ENCODE data around the gene LPAR4.

Gene LPAR4

DNA sequence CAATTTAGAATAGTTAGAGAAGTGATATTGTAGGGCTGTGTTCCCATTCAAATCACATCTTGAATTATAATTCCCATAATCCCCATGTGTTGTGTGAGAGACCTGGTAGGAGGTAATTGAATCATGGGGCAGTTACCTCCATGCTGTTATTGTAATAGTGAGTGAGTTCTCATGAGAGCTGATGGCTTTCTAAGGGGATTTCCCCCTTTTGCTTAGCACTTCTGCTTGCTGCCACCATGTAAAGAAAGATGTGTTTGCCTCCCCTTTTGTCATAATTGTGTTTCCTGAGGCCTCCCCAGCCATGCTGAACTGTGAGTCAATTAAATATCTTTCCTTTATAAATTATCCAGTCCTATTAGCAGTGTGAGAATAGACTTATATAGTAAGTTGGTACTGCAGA, 53.2 kb downstream of the LPAR4 start:
- TF ChIP-seq ZNF121 (tag by site-specific recombination; IDR thresholded peaks at IDR 0.05) (no peak), KLF10 (tag by site-specific recombination; IDR thresholded peaks at IDR 0.05) (no peak)
- TF ChIP-seq, protein P1, sequence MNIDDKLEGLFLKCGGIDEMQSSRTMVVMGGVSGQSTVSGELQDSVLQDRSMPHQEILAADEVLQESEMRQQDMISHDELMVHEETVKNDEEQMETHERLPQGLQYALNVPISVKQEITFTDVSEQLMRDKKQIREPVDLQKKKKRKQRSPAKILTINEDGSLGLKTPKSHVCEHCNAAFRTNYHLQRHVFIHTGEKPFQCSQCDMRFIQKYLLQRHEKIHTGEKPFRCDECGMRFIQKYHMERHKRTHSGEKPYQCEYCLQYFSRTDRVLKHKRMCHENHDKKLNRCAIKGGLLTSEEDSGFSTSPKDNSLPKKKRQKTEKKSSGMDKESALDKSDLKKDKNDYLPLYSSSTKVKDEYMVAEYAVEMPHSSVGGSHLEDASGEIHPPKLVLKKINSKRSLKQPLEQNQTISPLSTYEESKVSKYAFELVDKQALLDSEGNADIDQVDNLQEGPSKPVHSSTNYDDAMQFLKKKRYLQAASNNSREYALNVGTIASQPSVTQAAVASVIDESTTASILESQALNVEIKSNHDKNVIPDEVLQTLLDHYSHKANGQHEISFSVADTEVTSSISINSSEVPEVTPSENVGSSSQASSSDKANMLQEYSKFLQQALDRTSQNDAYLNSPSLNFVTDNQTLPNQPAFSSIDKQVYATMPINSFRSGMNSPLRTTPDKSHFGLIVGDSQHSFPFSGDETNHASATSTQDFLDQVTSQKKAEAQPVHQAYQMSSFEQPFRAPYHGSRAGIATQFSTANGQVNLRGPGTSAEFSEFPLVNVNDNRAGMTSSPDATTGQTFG (tag by site-specific recombination; IDR thresholded peaks at IDR 0.05; ENCODE audit: borderline replicate concordance), result no peak
- TF ChIP-seq, protein P2, sequence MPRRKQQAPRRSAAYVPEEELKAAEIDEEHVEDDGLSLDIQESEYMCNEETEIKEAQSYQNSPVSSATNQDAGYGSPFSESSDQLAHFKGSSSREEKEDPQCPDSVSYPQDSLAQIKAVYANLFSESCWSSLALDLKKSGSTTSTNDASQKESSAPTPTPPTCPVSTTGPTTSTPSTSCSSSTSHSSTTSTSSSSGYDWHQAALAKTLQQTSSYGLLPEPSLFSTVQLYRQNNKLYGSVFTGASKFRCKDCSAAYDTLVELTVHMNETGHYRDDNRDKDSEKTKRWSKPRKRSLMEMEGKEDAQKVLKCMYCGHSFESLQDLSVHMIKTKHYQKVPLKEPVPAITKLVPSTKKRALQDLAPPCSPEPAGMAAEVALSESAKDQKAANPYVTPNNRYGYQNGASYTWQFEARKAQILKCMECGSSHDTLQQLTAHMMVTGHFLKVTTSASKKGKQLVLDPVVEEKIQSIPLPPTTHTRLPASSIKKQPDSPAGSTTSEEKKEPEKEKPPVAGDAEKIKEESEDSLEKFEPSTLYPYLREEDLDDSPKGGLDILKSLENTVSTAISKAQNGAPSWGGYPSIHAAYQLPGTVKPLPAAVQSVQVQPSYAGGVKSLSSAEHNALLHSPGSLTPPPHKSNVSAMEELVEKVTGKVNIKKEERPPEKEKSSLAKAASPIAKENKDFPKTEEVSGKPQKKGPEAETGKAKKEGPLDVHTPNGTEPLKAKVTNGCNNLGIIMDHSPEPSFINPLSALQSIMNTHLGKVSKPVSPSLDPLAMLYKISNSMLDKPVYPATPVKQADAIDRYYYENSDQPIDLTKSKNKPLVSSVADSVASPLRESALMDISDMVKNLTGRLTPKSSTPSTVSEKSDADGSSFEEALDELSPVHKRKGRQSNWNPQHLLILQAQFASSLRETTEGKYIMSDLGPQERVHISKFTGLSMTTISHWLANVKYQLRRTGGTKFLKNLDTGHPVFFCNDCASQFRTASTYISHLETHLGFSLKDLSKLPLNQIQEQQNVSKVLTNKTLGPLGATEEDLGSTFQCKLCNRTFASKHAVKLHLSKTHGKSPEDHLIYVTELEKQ (tag by site-specific recombination; IDR thresholded peaks at IDR 0.05; ENCODE audit: borderline replicate concordance), result no peak
- TF ChIP-seq, protein P3, sequence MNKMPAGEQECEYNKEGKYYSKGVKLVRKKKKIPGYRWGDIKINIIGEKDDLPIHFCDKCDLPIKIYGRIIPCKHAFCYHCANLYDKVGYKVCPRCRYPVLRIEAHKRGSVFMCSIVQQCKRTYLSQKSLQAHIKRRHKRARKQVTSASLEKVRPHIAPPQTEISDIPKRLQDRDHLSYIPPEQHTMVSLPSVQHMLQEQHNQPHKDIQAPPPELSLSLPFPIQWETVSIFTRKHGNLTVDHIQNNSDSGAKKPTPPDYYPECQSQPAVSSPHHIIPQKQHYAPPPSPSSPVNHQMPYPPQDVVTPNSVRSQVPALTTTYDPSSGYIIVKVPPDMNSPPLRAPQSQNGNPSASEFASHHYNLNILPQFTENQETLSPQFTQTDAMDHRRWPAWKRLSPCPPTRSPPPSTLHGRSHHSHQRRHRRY (tag by site-specific recombination; IDR thresholded peaks at IDR 0.05), result no peak
- TF ChIP-seq, protein P4, sequence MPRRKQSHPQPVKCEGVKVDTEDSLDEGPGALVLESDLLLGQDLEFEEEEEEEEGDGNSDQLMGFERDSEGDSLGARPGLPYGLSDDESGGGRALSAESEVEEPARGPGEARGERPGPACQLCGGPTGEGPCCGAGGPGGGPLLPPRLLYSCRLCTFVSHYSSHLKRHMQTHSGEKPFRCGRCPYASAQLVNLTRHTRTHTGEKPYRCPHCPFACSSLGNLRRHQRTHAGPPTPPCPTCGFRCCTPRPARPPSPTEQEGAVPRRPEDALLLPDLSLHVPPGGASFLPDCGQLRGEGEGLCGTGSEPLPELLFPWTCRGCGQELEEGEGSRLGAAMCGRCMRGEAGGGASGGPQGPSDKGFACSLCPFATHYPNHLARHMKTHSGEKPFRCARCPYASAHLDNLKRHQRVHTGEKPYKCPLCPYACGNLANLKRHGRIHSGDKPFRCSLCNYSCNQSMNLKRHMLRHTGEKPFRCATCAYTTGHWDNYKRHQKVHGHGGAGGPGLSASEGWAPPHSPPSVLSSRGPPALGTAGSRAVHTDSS (tag by site-specific recombination; IDR thresholded peaks at IDR 0.05), result no peak
- TF ChIP-seq, protein P5, sequence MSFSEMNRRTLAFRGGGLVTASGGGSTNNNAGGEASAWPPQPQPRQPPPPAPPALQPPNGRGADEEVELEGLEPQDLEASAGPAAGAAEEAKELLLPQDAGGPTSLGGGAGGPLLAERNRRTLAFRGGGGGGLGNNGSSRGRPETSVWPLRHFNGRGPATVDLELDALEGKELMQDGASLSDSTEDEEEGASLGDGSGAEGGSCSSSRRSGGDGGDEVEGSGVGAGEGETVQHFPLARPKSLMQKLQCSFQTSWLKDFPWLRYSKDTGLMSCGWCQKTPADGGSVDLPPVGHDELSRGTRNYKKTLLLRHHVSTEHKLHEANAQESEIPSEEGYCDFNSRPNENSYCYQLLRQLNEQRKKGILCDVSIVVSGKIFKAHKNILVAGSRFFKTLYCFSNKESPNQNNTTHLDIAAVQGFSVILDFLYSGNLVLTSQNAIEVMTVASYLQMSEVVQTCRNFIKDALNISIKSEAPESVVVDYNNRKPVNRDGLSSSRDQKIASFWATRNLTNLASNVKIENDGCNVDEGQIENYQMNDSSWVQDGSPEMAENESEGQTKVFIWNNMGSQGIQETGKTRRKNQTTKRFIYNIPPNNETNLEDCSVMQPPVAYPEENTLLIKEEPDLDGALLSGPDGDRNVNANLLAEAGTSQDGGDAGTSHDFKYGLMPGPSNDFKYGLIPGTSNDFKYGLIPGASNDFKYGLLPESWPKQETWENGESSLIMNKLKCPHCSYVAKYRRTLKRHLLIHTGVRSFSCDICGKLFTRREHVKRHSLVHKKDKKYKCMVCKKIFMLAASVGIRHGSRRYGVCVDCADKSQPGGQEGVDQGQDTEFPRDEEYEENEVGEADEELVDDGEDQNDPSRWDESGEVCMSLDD (tag by site-specific recombination; IDR thresholded peaks at IDR 0.05), result no peak
- ChIA-PET CTCF (no interaction called here), POLR2A (no interaction called here)

DNA sequence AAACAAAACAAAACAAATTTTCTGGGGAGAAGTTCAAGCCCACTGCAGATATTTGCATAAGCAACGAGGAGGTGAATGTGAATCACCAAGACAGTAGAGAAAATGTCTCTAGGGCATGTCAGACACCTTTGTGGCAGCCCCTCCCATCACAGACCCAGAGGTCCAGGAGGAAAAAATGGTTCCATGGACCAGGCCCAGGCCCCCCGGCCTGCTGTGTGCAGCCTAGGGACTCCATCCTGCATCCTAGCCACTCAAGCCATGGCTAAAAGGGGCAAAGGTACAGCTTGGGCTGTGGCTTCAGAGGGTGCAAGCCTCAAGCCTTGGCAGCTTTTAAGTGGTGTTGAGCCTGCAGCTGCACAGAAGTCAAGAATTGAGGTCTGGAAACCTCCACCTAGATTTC, 54.0 kb downstream of the LPAR4 start:
- Histone ChIP-seq H3K4me1 (ENCODE audit: control insufficient read depth, insufficient read depth, low read length) (no peaks in the 10 kb centered on the region), H3K4me3 (ENCODE audit: low read depth, low read length) (no peak overlapping the region), H3K27ac (ENCODE audit: extremely low read depth, low read depth, low read length) (no peak overlapping the region), H3K36me3 (ENCODE audit: control insufficient read depth in 2 of 2, insufficient read depth in 1 of 2, low read length in 2 of 2) (no peaks in the 10 kb centered on the region), H3K9me3 (ENCODE audit: control insufficient read depth, insufficient read depth, low read depth, low read length) (no peaks in the 10 kb centered on the region; the same call in 1 of the 2 replicates)
- ChIA-PET POLR2A (no interaction called here), CTCF (no interaction called here)
- TF ChIP-seq ZNF473 (tag by site-specific recombination; IDR thresholded peaks at IDR 0.05) (no peak), ZNF585B (tag by site-specific recombination; IDR thresholded peaks at IDR 0.05) (peak; percentile 93), ZNF433 (tag by site-specific recombination; IDR thresholded peaks at IDR 0.05; ENCODE audit: low read depth) (no peak), EGR2 (tag by site-specific recombination; IDR thresholded peaks at IDR 0.05; ENCODE audit: low read depth) (no peak), ZNF623 (tag by site-specific recombination; IDR thresholded peaks at IDR 0.05) (no peak)

More for the DNA sequence above, 53.2 kb downstream of the LPAR4 start:
- no peak overlapping the region for H3K27ac ChIP-seq (ENCODE audit: extremely low read depth, low read depth, low read length)
- H3K4me3 ChIP-seq (ENCODE audit: low read depth, low read length), result no peak overlapping the region
- no peaks in the 10 kb centered on the region for H3K4me1 ChIP-seq (ENCODE audit: control insufficient read depth, insufficient read depth, low read length)
- H3K9me3 ChIP-seq (ENCODE audit: control insufficient read depth, insufficient read depth, low read depth, low read length), result no peaks in the 10 kb centered on the region; the same call in 1 of the 2 replicates
- no peaks in the 10 kb centered on the region for H3K36me3 ChIP-seq (ENCODE audit: control insufficient read depth in 2 of 2, insufficient read depth in 1 of 2, low read length in 2 of 2)
